Breast epithelium (tissue), 4 donors: Measurements from ENCODE around the gene PIAS3. TPM values are rescaled to one million over a fixed set of nuclear protein-coding genes. Genes with fewer than 3 reads are reported as not detected.
A peak's percentile ranks its signal among the peaks of the same experiment; 100 is the strongest.

Experiments used
- DNase-seq, 2 donors: peaks; one replicate each; pipeline ENCODE4 v3.0.0-alpha.2; 2019; ENCODE audit warnings: low spot score in 2 of 2
- H3K27ac ChIP-seq, 2 donors: fragments of 200-600 bp; sonication (generic) in 1 of 2; one replicate each; pipeline ENCODE4 v1.5.1; 2016 to 2019; ENCODE audit warnings: mild to moderate bottlenecking in 1 of 2
- H3K27me3 ChIP-seq, 2 donors: fragments of 200-600 bp; sonication (generic) in 1 of 2; one replicate each; pipeline versions ENCODE4 v1.5.1 to v1.6.0; 2017 to 2019; ENCODE audit warnings: control low read depth in 1 of 2, mild to moderate bottlenecking in 1 of 2
- H3K36me3 ChIP-seq: fragments of 200-600 bp; one replicate; pipeline ENCODE4 v1.5.1; 2019
- H3K4me1 ChIP-seq, 2 donors: fragments of 200-600 bp; sonication (generic); one replicate each; pipeline ENCODE4 v1.5.1; 2016 to 2019; ENCODE audit warnings: control low read depth in 1 of 2
- H3K4me3 ChIP-seq, 3 donors: fragments of 200-600 bp; sonication (generic); 1 replicate in 2 of 3; 2 replicates in 1 of 3; pipeline ENCODE4 v1.5.1; 2016 to 2019; ENCODE audit warnings: mild to moderate bottlenecking in 3 of 3, moderate library complexity in 2 of 3
- H3K9me3 ChIP-seq, 2 donors: fragments of 200-600 bp; sonication (generic) in 1 of 2; one replicate each; pipeline ENCODE4 v1.5.1; 2016 to 2019; ENCODE audit warnings: control low read depth in 1 of 2
- CTCF ChIP-seq, 3 donors: fragments of 450-650 bp; IDR thresholded peaks; one replicate each; pipeline ENCODE4 v1.5.1; 2016 to 2017; ENCODE audit warnings: antibody characterized with exemption in 3 of 3, mild to moderate bottlenecking in 3 of 3, moderate library complexity in 3 of 3
- POLR2A ChIP-seq: fragments of 450-650 bp; IDR thresholded peaks from one replicate; pipeline ENCODE4 v1.6.1; 2016; ENCODE audit warnings: antibody characterized with exemption, mild to moderate bottlenecking, moderate library complexity
- POLR2AphosphoS5 ChIP-seq, 3 donors: sonication (generic); formaldehyde crosslinking; IDR thresholded peaks; one replicate each; pipeline ENCODE4 v1.6.1; 2017; ENCODE audit warnings: antibody characterized with exemption in 3 of 3
- intact Hi-C: fragments of 100-400 bp; cut with DNase I; formaldehyde crosslinking; loops from one replicate; pipeline ENCODE4 v1.15.1; 2023; ENCODE audit warnings: low total_unique reads
- total RNA-seq, 3 donors: library from RNA; depleted of rRNA; stranded (reverse); fragments of >200 nt; gene quantifications; one replicate each; pipeline ENCODE4 v1.1.0, GENCODE V29; 2016

Gene PIAS3
- total RNA-seq, 3 donors from 2014 or later, result 14.1 to 53.3 (median 31.8) TPM

DNA sequence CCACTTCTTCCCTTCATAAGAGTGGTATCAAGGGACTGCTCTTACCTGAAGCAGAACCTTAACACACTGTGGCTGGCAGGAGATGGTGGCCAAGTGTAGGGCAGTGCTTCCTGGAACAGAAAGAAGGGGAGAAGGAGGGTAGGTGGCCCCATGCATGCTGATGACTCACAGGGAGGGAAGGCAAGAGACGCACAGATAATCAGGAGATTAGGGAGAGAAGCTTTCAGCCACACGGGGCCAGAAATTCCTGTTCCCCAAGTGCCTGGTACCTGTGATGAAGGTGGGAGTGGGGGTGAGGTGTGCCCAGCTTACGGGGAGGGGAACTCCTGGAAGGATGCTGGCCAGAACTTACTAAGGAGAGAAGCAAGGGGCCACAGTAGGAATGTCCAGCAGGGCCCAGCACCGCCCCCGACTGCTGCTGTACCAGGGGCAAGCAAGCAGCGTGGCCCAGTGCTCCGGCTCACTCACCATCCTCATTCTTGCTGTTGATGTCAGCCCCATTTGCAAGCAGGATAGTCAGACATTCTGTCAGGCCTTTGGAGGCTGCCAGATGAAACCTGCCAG lies 19.1 kb upstream of the PIAS3 start:
- no peaks in the 10 kb centered on the region for H3K36me3 ChIP-seq
- H3K27me3 ChIP-seq, result no peaks in the 10 kb centered on the region
- TF ChIP-seq POLR2AphosphoS5 (IDR thresholded peaks at IDR 0.05) (no peak), POLR2A (no peak), CTCF (IDR thresholded peaks at IDR 0.05) (no peak)
- DNase-seq, result no peak
- H3K9me3 ChIP-seq, result no peaks in the 10 kb centered on the region
- peaks cover 0 to 3% of the 10 kb centered on the region in 2 donors for H3K4me1 ChIP-seq
- intact Hi-C loops, result no loop called here
- no peak overlapping the region for H3K27ac ChIP-seq
- no peak overlapping the region for H3K4me3 ChIP-seq

DNA sequence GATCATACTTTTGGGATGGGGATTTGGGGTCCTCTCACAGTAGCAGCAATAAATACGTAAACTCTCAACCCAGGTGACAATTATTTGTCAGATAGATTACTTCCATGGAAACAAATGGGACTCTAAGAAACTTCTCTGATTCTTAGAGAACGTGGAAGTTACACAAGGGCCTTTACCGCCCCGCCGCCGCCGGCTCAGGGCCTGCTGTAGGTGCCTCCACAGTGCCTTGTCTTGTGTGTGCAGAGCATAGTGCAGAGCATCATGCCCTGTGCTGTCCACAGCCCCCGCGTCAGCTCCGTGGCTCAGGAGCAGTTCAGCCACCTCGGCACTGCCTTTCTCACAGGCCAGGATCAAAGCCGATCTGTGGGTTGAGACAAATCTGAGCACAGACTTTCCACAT lies 15.8 kb upstream of the PIAS3 start:
- H3K4me3 ChIP-seq, result no peak overlapping the region
- no peaks in the 10 kb centered on the region for H3K9me3 ChIP-seq
- DNase-seq, result no peak
- H3K27me3 ChIP-seq, result no peaks in the 10 kb centered on the region
- no peak for TF ChIP-seq POLR2AphosphoS5 (IDR thresholded peaks at IDR 0.05)
- no peak for TF ChIP-seq CTCF (IDR thresholded peaks at IDR 0.05)
- TF ChIP-seq POLR2A, result no peak
- H3K4me1 ChIP-seq, result peaks cover 0 to 8% of the 10 kb centered on the region in 2 donors
- intact Hi-C loops, result no loop called here
- H3K36me3 ChIP-seq, result no peaks in the 10 kb centered on the region
- no peak overlapping the region for H3K27ac ChIP-seq

GRCh38 chr1:145871994-145872924 lies 13.4 kb upstream of the PIAS3 start:
- intact Hi-C loops, result no loop called here
- TF ChIP-seq CTCF (IDR thresholded peaks at IDR 0.05), result no peak
- TF ChIP-seq POLR2AphosphoS5 (IDR thresholded peaks at IDR 0.05), result peak in 2 of 3 donors; percentile 10 to 21
- TF ChIP-seq POLR2A, result no peak
- peak in 1 of 2 donors; percentile 62 for DNase-seq
- Histone ChIP-seq H3K4me3 (peak overlapping the region; percentile 52 to 73 (median 53)), H3K9me3 (no peaks in the 10 kb centered on the region), H3K27me3 (no peaks in the 10 kb centered on the region), H3K4me1 (peaks cover 0 to 8% of the 10 kb centered on the region in 2 donors), H3K36me3 (no peaks in the 10 kb centered on the region), H3K27ac (peak overlapping the region; percentile 79 to 91)

GRCh38 chr1:145868232-145868631 lies 9.4 kb upstream of the PIAS3 start:
- H3K4me1 ChIP-seq, result peaks cover 0 to 7% of the 10 kb centered on the region in 2 donors
- no peak for DNase-seq
- TF ChIP-seq POLR2A (no peak), CTCF (IDR thresholded peaks at IDR 0.05) (no peak), POLR2AphosphoS5 (IDR thresholded peaks at IDR 0.05) (no peak)

More at GRCh38 chr1:145868232-145868631, 9.4 kb upstream of the PIAS3 start:
- Histone ChIP-seq H3K9me3 (no peaks in the 10 kb centered on the region), H3K27ac (peak overlapping the region in 1 of 2 donors; percentile 30), H3K36me3 (no peaks in the 10 kb centered on the region), H3K4me3 (no peak overlapping the region), H3K27me3 (no peaks in the 10 kb centered on the region)
- intact Hi-C loops, result no loop called here
